NCI-H748 treated with DMSO at 0.1 percent for 48 hours (cell line): Measurements from ENCODE around the gene FBXL7.

Experiments used
- DNase-seq: peaks from one replicate; lab custom pipeline; 2025; lab: John Stamatoyannopoulos, UW

Gene FBXL7

DNA sequence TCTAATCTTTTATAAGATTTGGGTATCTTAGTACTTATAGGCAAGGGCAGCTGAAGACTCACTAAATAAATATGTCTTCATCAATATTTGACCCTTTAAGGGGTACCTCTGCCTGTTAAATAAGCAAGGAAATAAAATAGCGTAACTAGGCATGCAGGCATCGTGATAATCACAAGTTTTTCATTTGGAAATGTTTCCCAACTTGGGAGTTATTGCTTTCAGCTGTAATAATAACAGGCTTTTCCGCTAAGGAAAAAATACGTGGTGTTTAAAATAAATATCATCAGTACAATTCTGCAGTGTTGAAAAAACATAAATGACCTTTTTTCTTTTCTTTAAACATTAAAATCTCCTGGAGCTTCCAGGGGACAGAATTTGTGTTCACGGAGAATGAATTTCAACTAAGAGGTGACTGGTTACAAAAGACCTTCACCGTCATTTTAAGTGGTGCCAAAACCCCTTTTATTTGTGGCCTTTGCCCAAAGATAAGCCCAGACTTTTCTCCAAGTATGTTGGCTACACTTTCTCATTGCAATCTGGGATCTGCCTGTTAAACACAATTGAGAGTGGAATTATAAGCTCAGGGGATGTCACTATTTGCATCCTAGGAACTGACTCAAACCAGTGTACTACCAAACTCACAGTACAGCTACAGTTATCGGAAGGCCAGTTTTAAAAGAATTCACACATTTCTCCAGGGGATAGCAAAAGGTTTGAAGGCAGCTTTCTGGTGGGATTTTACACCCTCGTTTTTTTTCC, 218.6 kb downstream of the FBXL7 start:
- no peak for DNase-seq

DNA sequence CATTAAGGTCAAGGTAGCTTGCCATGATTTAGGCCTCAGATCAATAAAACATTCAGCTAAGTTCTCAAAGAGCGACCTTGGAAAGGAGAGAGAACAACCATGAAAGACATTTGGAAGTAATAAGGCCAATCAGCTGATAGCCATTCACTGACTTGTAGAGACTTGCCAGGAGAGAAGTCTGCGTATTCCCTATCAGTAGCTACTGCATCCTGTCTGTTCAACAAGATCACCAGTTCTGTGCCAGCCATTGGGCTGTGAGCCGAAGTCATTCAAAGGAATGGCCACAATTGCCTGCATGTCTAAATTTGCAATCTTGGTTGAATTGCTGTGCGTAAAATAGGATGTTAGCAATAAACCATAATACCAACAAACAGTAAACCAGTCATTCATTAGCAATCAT, 219.8 kb downstream of the FBXL7 start:
- no peak for DNase-seq

DNA sequence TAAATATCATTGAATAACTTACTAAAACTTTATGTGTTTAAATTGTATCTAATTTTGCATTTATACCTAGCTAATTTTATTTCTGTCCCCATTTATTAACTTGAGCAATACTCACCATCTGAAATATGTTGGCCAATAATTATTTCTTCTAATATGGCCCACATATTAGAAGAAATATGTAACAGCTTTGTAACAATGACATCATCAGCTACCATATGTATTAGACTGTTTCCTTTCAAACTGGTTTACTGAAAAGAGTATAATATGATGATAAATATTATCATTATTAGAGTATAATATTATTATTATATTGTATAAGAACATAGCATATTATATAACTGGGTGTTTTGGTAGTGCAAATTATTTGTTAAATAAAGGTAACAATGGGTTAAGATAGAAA, 220.5 kb downstream of the FBXL7 start:
- no peak for DNase-seq

DNA sequence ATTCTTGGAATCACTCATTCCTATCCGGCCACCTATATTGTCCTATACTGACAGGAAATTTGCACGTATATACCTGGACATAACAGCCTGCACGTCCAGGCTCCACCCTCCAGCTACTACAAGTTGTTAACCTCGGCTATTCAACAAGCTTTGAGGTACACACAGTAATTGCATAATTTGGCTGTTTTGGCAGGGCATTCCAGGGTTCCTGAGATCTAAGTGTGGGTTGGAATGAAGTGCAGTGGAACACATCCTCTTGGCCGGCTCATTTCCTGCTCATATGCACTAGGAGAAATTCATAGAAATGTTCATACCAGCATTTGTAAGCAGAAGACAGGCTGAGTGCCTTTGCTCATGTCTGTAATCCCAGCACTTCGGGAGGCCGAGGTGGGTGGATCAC, 222.3 kb downstream of the FBXL7 start:
- no peak for DNase-seq

DNA sequence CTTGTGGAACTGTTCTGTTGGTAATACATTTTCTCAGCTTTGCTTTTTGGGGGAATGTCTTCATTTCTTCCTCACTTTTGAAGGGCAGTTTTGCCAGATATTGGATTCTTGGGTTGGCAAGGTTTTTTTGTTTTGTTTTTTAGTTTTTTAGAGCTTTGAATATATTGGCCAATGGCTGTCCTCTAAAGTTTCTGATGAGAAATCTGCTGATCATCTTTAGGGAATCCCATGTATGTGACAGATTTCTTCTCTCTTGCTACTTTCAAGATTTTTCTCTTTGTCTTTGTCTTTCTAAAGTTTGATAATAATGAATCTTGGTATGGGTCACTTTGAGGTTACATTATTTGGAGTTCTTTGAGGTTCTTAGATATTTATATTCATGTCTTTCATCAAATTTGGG, 227.4 kb downstream of the FBXL7 start:
- no peak for DNase-seq

DNA sequence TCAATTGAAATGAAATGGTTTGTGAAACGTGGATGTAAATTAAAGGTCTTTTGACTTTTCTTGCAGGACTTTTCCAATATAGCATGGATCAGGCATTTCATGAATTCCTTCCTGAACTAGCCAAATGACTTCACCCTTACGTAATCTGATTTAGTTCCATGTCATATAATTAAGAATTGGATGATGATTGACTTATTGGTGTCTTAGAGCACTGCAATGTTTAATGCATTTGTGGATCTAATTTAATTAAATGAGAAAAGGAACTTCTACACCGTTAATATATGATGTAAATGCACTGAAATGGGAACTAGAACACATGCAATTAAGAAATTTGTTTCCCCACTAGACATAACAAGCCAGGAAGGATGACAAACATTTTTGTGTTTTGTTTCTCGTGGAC, 228.8 kb downstream of the FBXL7 start:
- no peak for DNase-seq

DNA sequence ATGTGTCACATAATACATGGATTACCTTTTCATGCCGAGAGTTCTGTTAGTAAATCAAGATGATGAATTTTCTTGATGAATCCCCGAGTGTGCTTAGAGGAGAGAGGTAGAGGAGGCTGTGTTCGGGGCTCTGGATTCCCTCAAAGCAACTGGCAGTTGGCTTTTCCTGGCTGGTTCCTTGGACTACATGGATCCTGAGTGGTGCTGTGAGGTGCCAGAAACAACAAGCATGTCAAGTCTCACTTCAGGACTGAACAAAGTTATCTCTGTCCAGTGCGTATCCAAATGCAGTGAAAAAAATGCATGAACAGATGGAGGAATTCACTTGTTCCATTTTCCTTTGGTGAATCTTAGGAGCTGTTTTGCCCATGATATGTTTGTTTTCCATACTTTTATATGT, 231.7 kb downstream of the FBXL7 start:
- DNase-seq = no peak

DNA sequence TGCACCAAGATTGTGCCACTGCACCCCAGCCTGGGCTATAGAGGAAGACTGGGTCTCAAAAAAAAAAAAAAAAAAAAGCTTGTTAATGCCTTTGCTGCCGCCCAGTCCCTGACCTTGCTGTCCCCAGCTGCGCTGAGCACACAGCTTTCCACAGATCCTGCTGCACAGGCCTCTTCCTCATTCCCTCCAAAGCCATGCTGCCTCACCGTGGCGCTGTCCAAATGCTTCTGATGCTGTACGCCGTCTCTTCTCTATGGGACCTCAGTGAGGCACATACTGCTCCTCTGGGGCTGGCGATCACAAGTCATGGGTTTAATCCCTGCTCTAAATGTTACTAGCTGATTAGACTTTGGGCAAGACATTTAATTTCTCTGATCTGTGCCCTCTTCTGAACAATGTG, 234.1 kb downstream of the FBXL7 start:
- DNase-seq = no peak

DNA sequence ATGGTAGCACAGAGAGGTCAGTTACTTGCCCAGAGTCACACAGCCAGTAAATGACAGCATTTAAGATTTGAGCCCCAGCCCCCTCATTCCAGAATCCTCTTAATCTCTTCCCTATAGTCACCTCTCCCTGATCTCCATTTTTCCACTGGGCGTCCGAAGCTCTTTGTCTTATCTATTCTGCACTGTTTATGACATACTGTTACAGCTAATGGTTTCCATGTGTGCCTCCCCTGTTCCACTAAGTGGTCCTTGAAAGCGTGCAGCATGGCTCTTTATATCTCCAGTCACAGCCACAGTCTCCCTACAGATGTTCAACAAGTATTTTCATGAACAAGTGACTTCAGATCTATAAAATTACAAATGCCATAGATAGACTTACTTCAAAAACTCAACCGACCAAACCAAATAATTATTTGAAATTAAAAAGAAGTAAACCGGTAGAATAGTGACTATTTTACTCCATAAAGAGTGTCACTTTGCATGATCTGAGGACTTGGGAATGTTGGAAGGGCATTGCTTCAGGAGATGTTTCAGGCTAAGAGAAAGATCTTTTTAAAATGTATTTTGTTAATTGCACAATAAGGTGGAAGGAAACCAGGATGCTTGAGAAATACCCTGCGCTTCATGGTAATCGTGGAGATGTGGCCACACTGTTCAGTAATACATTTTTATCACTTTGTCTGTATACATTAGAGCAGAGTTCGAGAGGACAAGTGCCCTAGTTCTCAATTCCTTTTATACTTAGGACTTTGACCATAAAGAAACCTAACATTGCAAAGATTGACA, 237.2 kb downstream of the FBXL7 start:
- no peak for DNase-seq

DNA sequence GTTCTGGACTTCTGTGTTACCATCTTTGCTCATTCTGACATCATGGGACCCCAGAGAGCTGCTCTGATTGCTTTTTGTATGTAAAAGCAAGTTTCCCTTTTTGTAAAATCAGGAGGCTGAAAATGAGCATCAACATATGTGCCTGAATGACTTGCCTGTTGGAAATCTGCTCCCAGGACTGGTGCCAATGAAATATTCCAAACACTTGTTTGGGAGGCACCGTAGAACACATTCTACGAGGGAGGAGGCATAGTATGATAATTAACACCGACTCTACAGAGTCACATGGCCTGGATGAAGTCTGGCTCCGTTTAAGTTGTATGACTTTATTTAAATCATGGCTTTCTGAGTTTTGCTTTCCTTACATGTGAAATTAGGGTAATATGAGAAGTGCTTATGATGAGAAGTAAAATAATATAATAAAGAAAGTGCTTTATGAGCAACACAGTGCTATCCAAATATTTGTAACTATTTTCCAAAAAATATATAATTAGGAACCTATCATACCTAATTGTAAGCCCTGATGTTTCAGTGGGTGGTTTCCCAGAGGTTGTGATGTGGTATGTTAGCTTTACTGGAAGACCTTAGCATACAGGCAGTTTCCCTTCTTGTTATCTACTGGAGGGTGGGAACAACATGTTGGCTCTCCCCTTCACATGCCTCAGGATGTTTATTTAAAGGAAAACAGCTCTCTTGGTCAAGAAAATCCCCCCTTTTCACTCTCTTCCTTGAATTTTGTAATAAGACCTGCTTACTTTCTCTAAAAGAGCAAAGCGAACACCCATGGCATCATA, 238.1 kb downstream of the FBXL7 start:
- DNase-seq = no peak

DNA sequence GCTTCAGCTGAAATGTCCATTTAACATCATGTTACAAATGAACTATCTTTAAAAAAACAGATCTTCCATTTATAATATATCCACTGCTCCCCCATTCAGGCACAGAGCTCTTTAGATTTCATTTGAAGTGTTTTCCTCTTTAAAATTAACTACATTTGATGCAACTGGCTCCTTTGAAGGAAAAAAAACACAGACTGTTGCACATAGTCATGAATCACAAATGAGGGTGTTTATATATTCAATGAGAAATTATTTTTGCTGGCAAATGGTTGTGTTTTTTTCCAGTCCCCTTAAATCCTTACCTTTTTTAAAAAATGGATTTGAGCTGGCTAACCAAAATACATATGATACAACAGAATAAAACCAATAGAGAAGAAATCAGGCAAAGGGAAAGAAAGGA, 240.4 kb downstream of the FBXL7 start:
- DNase-seq = no peak

DNA sequence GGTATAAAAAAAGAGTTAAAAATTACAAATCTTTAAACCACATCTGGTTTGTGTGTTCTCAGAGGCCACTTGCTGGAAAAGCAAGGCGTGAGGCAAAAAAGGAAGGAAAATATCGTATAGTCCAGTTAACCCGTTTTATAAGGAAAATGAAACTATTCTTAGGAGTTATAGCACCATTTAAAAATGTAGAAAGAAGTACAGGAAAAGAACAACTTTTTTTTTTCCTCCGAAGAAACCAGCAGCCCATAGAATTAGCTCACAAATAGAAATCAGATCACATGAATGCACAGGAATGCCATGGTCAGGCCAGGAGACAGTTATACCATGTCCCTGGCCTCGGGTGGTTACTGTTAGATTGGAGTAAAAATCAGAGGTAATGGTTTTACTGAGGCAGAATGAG, 241.6 kb downstream of the FBXL7 start:
- no peak for DNase-seq

DNA sequence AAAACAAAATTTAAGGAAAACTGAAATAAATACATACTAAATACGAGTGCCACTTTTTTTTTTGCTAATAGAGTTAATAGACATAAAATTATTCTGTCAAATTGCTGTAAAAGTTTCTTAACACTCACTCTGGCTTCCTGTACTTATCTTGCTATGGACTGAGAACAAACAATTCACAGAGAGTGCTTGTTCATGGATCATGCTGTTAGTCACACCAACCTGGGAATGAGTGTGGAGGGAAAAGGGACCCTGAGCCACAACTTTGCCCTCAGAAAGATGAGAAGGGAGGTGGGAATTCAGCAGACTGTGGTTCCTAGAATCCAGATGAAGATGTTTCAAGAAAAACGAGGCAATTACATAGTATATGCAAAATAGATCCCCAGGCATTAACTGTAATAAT, 246.9 kb downstream of the FBXL7 start:
- no peak for DNase-seq

DNA sequence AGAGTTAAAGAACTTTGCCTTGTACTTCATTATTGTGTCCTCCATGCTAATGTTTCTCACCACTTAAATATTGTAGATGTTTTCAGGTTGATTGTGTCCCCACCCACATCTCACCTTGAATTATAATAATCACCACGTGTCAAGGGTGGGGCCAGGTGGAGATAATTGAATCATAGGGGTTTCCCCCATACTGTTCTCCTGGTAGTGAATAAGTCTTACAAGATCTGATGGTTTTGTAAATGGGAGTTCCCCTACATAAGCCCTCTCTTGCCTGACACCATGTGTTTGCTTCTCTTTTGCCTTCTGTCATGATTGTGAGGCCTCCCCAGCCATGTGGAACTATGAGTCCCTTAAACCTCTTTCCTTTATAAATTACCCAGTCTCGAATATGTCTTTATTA, 248.3 kb downstream of the FBXL7 start:
- DNase-seq = no peak

DNA sequence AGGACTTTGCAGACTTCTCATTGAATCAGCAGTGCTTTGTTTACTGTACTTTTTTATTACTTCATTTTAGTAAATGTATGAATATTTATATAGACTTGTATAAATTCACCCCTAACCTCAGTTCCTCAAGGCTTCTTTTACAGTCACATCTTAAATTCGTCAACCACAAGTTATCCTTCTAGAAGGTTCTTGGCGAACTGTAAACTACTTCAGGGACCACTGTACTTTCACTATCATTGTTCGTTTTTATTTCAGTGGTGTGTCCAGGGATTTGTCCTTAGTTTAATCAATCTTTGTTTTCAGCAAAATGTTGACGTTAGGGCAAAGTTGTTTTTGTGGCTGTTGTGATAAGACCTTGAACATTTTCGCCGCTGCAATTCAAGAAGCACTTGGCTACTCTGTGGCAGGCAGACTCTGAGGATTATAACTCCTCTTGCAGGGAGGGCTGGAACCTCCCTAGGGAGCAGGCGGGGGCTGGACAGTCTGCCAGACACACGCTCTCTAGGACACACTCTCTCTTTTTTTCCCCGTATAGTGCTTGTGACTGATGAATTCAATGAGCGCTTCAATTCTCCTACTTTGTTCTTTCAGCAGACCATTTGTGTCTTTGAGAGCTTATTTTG, 252.8 kb downstream of the FBXL7 start:
- no peak for DNase-seq

DNA sequence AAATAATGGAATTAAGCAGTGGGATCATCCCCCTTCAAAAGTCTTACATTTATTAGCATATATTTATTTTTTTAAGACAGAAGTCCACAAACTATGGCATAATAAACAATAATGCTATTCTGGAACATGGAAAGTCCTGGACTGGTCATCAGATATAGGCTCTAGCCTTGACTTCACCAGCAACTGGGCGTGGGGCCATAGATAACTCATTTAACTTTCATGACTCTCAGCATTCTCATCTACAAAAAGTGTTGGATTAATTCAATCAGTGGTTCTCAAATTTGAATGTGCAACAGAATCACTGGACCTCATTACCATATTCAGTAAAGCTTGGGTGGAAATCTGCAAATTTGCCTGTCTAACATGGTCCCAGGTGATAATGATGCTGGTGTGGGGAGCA, 253.8 kb downstream of the FBXL7 start:
- DNase-seq = no peak

DNA sequence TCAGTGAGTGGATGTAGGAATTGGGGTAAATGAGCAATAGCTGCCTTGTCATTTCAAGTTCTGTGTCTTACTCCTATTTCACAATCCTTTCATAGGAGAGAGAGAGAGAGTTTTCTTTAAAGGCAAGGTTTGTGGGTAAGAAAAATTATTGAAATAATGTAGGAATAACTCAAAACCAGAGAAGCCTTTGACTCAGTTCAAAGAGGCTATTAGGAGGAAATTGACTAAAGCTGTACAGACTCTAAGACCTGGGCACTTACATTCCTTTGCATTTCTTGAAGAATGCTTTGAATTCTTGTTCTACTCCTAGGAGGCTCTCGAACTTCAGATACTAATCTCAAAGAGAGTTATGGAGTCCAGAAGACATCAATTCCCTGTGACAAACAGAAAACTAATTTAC, 257.1 kb downstream of the FBXL7 start:
- no peak for DNase-seq

DNA sequence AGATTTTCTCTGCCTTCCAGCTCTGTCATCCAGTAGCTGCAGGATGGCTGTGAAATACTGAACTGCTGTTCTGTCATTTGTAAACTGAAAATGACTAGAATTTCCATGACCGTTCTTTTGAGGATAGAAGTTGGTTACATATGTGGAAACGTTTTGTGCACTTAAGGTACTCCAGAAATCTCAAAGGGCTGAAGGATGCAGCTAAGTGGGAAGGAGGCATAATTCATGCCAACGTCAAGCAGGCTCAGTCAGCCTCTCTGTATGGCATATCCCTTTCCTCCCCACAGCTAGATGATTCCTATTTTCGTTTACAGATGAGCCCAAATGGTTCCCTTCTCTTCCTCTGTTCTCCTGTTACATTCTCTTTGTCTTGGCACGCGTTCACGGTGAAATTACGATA, 257.6 kb downstream of the FBXL7 start:
- DNase-seq = no peak

DNA sequence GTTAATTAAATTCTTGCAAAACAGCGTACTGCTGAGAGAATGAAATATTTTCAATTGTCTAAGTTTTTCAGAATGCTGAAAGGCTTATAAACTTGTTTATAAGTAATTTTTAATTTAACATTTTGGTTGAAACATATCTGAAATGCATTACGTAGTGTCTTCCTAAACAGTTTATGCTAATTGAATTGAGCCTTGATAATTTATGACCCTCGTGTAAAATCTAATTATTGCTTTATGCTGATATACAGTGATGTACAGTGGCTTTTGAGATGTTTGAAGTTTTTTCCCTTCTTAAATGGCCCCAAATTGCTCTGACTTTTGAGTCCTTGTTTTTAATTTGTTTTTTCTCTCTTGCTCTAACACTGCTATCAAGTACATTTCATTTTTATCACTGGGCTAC, 262.7 kb downstream of the FBXL7 start:
- no peak for DNase-seq

DNA sequence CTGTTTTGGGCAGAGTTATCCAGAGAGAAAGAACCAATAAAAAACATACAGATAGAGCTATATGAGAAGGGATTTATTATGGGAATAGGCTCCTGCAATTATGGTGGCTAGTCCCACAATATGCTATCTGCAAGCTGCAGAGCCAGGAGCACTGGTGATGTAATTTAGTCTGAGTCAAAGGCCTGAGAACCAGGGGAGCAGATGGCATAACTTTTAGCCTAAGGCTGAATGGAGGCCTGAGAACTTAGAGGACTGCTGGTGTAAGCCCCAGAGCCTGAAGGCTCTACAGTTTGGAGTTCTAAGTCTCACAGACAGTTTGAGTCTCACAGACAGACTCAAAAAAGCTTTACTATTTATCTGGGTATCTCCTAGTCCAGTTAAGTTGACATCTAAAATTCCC, 263.8 kb downstream of the FBXL7 start:
- DNase-seq = no peak

DNA sequence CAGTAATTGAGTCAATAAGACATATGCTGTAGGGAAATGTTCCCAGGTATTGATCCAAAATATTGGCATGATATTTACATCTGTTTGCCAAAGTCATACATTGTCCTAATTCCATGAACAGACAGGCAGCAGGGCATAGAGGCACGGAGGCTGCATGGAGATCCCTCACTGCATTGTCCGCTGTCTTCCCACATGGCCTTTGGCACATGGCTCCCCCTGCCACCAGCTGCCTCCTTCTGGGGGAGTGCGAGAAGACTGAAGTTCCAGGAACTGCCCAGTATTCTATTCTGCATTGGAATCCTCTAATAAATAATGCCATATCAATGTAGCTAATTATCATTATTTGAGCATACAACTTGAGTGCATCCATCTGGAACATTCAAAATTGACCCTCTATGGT, 269.0 kb downstream of the FBXL7 start:
- no peak for DNase-seq

DNA sequence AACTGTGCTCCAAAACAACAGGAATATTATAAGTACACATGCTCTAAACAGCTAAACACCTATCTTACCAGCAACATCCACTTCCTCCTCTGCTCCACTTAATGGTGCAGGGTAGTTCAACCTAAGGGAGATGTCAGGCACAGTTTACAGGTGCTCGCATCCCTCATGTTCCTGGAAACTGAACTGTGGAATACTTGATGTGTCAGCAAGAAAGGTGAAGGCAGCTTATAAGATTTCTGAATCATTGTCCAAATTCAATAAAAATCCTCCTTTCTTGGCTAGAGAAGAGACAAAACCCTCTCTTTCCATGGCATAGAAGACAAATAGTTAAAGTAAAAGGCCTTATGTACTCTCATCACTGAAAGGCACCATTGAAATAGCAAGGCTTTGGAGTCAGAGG, 272.2 kb downstream of the FBXL7 start:
- DNase-seq = no peak

DNA sequence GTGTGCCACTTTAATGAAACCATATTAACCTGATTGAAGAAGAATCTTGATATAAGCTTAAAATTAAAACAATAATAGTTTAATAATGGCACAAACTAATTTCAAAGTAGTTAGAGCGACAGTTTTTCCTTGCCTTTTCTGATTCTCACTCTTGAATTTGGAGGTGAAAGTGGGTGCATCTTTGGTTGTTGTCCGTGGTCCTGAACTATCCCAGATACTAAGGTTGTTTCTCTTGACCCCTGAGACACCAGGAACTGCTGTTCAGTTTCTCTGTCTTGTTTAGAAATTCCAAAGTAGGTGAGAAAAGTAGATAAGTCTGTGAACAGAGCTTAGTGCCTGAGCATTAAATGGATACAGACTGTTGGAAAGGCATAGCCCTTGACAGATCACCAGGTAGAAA, 274.7 kb downstream of the FBXL7 start:
- no peak for DNase-seq
